OCI-LY1 (cell line): ENCODE measurements around the gene CDC45.

ENCODE experiments used
- EZH2 ChIP-seq: fragments of 200-600 bp; sonication (generic), shearing (Covaris generic); IDR thresholded peaks from 2 replicates; pipeline ENCODE4 v1.8.0; 2017; ENCODE audit warnings: borderline replicate concordance, mixed run types, mild to moderate bottlenecking, antibody characterized with exemption, low read length, moderate library complexity, mixed read lengths
- TF ChIP-seq, protein P1 (sequence below): fragments of 200-600 bp; sonication (generic), shearing (Covaris generic); IDR thresholded peaks from 2 replicates; pipeline ENCODE4 v1.5.1; 2017; ENCODE audit warnings: mild to moderate bottlenecking, antibody characterized with exemption, low read length, moderate library complexity, mixed read lengths

DNA sequence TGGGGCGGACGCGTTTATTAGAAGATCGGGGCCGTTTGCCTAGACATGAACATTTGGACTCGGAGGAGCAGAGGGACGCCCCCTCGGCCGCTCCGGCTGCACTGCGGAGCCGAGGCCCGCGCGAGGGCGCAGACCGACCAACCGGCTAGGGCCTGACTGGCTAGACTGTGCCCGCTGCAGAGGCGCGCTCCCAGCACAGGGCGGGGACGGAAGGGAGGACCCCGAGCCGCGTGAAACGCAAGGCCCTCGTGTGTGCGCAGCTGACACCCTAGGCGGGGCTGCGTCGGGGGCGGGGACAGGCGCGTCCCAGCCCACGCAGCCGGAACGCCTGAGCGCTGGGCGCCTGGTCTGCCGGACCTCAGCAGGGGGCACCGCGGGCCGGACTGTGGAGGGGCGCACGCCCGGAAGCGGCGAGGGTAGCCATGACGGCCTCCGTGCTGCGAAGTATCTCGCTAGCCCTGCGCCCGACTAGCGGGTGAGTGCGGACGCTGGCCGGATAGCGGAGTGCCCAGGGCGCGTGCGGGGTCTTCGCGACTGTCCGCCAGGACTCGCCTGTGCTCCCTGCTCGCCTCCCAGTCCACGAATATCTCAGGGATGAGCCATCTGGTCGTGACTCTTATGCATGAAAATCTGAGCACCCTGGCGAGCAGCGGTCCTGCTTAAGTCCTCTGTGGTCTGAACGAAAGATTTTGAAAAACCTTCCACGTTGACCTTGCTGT, 47.4 kb upstream of the CDC45 start, which contains the start of gene MRPL40:
- TF ChIP-seq, protein P1, sequence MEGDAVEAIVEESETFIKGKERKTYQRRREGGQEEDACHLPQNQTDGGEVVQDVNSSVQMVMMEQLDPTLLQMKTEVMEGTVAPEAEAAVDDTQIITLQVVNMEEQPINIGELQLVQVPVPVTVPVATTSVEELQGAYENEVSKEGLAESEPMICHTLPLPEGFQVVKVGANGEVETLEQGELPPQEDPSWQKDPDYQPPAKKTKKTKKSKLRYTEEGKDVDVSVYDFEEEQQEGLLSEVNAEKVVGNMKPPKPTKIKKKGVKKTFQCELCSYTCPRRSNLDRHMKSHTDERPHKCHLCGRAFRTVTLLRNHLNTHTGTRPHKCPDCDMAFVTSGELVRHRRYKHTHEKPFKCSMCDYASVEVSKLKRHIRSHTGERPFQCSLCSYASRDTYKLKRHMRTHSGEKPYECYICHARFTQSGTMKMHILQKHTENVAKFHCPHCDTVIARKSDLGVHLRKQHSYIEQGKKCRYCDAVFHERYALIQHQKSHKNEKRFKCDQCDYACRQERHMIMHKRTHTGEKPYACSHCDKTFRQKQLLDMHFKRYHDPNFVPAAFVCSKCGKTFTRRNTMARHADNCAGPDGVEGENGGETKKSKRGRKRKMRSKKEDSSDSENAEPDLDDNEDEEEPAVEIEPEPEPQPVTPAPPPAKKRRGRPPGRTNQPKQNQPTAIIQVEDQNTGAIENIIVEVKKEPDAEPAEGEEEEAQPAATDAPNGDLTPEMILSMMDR, result no peak
- TF ChIP-seq EZH2, result no peak
